Kasumi-1 (cell line): ENCODE results near the gene PPP2R5A.

Experiments used
- DNase-seq, 2 experiments: peaks; one replicate each; lab custom pipeline; 2025; lab: John Stamatoyannopoulos, UW

PPP2R5A gene

GRCh38 chr1:212284744-212285684, at the start of gene PPP2R5A:
Gene PPP2R5A (plus strand): TSS chr1:212285410. CDS start chr1:212286111, 701 bp downstream.
- DNase-seq = peak; percentile 98

- DNase-seq = no peak
Observed at GRCh38 chr1:212235857-212236256, 49.4 kb upstream of the PPP2R5A start.

GRCh38 chr1:212236664-212237220, 48.5 kb upstream of the PPP2R5A start:
- no peak for DNase-seq

GRCh38 chr1:212237651-212238050, 47.6 kb upstream of the PPP2R5A start:
- no peak for DNase-seq

GRCh38 chr1:212238552-212238951, 46.7 kb upstream of the PPP2R5A start:
- no peak for DNase-seq

- no peak for DNase-seq
Observed at GRCh38 chr1:212241501-212241900, 43.7 kb upstream of the PPP2R5A start.

GRCh38 chr1:212241957-212242287, 43.3 kb upstream of the PPP2R5A start:
- DNase-seq = no peak

- DNase-seq = no peak
Observed at GRCh38 chr1:212242288-212242984, 42.8 kb upstream of the PPP2R5A start.

- no peak for DNase-seq
Observed at GRCh38 chr1:212242985-212243308, 42.3 kb upstream of the PPP2R5A start.

- DNase-seq = no peak
Observed at GRCh38 chr1:212244441-212244840, 40.8 kb upstream of the PPP2R5A start.

GRCh38 chr1:212247179-212247721, 38.0 kb upstream of the PPP2R5A start:
- no peak for DNase-seq

- no peak for DNase-seq
Observed at GRCh38 chr1:212247988-212248387, 37.2 kb upstream of the PPP2R5A start.

GRCh38 chr1:212254853-212255363, 30.3 kb upstream of the PPP2R5A start:
- DNase-seq = no peak

- DNase-seq = no peak
Observed at GRCh38 chr1:212255705-212256307, 29.4 kb upstream of the PPP2R5A start.

GRCh38 chr1:212256369-212256768, 28.8 kb upstream of the PPP2R5A start:
- peak; percentile 90 for DNase-seq

GRCh38 chr1:212257157-212257556, 28.1 kb upstream of the PPP2R5A start:
- no peak for DNase-seq

- no peak for DNase-seq
Observed at GRCh38 chr1:212259693-212260480, 25.3 kb upstream of the PPP2R5A start.

GRCh38 chr1:212260557-212261355, 24.5 kb upstream of the PPP2R5A start:
- no peak for DNase-seq

GRCh38 chr1:212261361-212261929, 23.8 kb upstream of the PPP2R5A start:
- DNase-seq = no peak

GRCh38 chr1:212267017-212267416, 18.2 kb upstream of the PPP2R5A start:
- DNase-seq = no peak
